Mesodermal cell (in vitro differentiated cells): ENCODE data around the gene NPAS3.

Experiments used
- H3K27ac ChIP-seq: 2 replicates; pipeline ENCODE4 v1.7.0; 2013; ENCODE audit warnings: mild to moderate bottlenecking, low read depth, low read length, moderate library complexity; ENCODE audit not compliant: severe bottlenecking
- H3K36me3 ChIP-seq: 2 replicates; pipeline ENCODE4 v1.7.1; 2013; ENCODE audit warnings: mild to moderate bottlenecking, low read length, moderate library complexity; ENCODE audit not compliant: control insufficient read depth, insufficient read depth
- H3K4me1 ChIP-seq: one replicate; pipeline ENCODE4 v1.7.1; 2013; ENCODE audit warnings: mild to moderate bottlenecking, low read length; ENCODE audit not compliant: insufficient read depth, control insufficient read depth, poor library complexity, severe bottlenecking
- H3K4me3 ChIP-seq: 2 replicates; pipeline ENCODE4 v1.7.0; 2013; ENCODE audit warnings: low read length, control low read depth, mild to moderate bottlenecking; ENCODE audit not compliant: insufficient read depth, poor library complexity, severe bottlenecking; ENCODE audit errors: extremely low read depth
- H3K9me3 ChIP-seq: 2 replicates; pipeline ENCODE4 v1.7.1; 2013; ENCODE audit warnings: mild to moderate bottlenecking, low read length, moderate library complexity; ENCODE audit not compliant: control insufficient read depth
- WGBS, 2 experiments: methylation state at CpG; one replicate each; pipeline ENCODE4 v1.1.5; 2013; ENCODE audit warnings: missing lambda C conversion rate in 2 of 2; ENCODE audit not compliant: insufficient coverage in 2 of 2; 5-methylcytosine and 5-hydroxymethylcytosine counted together

The NPAS3 gene

DNA sequence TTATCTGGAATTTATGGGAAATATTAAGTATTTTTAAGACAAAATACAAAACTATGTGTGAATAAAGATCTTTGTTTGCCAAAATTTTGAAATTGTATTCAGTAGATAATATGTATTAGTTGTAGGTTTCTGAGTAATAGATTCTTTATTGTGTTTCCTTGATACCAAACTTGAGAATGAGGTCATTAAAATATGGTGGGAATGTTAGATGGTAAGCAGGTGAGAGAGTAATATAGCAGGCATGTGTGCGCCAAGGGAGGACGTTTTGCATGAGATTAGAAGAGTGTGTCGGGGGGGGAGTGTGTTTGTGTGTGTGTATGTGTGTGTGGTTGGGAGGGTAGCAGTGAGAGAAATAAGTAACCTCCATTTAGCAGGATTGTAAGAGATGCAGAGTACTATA lies 376.5 kb downstream of the NPAS3 start:
- Histone ChIP-seq H3K4me3 (no peak overlapping the region), H3K36me3 (no peaks in the 10 kb centered on the region), H3K4me1 (no peaks in the 10 kb centered on the region), H3K27ac (no peak overlapping the region), H3K9me3 (no peaks in the 10 kb centered on the region)
- WGBS, 2 experiments: 76 to 84% methylated on average over 3 of the region's 3 CpGs

DNA sequence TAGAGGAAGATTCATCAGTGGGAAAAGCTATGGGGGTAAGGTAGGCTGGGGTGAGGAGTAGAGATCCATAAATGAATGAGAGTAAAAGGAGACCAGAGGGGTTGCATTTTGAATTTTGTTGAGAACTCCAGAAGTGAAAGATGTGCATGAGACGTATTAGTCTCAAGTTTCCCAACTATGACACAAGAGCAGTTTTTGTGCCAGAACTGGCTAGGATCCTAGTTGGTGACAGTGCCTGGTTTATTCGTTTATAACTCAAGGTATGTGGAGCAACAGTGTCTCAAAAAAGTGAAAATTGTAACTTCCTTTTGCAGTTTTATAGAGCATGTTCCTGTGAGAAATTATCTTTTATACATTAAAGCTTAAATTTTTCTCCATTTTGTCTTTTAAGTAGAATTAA lies 377.0 kb downstream of the NPAS3 start:
- H3K4me1 ChIP-seq: no peaks in the 10 kb centered on the region
- no peak overlapping the region for H3K4me3 ChIP-seq
- WGBS, 2 experiments: 93 to 100% methylated on average over 1 to 2 of the region's 2 CpGs
- no peaks in the 10 kb centered on the region for H3K9me3 ChIP-seq
- no peak overlapping the region for H3K27ac ChIP-seq
- no peaks in the 10 kb centered on the region for H3K36me3 ChIP-seq

DNA sequence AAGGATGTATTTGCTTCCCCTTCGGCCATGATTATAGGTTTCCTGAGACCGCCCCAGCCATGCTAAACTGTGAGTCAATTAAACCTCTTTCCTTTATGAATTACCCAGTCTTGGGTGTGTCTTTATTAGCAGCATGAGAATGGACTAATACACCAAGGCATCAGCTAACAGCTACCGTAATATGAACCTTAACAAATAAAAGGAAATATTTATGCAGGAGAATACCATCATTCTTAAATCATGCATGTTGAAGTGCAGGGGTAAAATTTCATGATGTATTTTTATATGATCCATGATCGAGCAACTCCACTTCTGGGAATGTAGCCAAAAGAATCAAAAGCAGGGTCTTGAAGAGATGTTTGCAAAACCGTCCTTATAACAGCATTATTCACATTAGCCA lies 379.0 kb downstream of the NPAS3 start:
- H3K27ac ChIP-seq: no peak overlapping the region
- no CpG with 5 or more reads among the region's 5 CpGs for WGBS, 2 experiments
- H3K36me3 ChIP-seq: no peaks in the 10 kb centered on the region
- no peaks in the 10 kb centered on the region for H3K9me3 ChIP-seq
- H3K4me3 ChIP-seq: no peak overlapping the region
- H3K4me1 ChIP-seq: peaks cover 3% of the 10 kb centered on the region

- WGBS, 2 experiments: 90 to 94% methylated on average over 6 of the region's 7 CpGs
- Histone ChIP-seq H3K27ac (no peak overlapping the region), H3K4me1 (peaks cover 3% of the 10 kb centered on the region), H3K36me3 (no peaks in the 10 kb centered on the region), H3K9me3 (no peaks in the 10 kb centered on the region), H3K4me3 (no peak overlapping the region)
Observed at GRCh38 chr14:33323979-33324378, 385.3 kb downstream of the NPAS3 start.

GRCh38 chr14:33331176-33331949 lies 392.7 kb downstream of the NPAS3 start:
- peaks cover 4% of the 10 kb centered on the region for H3K9me3 ChIP-seq
- no peak overlapping the region for H3K27ac ChIP-seq
- WGBS, 2 experiments: 92 to 98% methylated on average over 4 to 6 of the region's 11 CpGs
- no peak overlapping the region for H3K4me3 ChIP-seq
- H3K4me1 ChIP-seq: no peaks in the 10 kb centered on the region
- no peaks in the 10 kb centered on the region for H3K36me3 ChIP-seq

GRCh38 chr14:33332497-33332896 lies 393.8 kb downstream of the NPAS3 start:
- Histone ChIP-seq H3K4me3 (no peak overlapping the region), H3K27ac (no peak overlapping the region), H3K4me1 (no peaks in the 10 kb centered on the region), H3K9me3 (peaks cover 12% of the 10 kb centered on the region), H3K36me3 (no peaks in the 10 kb centered on the region)
- WGBS, 2 experiments: 94 to 95% methylated on average over 6 of the region's 6 CpGs

GRCh38 chr14:33335366-33335765 lies 396.7 kb downstream of the NPAS3 start:
- Histone ChIP-seq H3K4me1 (no peaks in the 10 kb centered on the region), H3K27ac (peak overlapping the region; percentile 89), H3K36me3 (no peaks in the 10 kb centered on the region), H3K9me3 (peaks cover 12% of the 10 kb centered on the region), H3K4me3 (no peak overlapping the region)
- WGBS, 2 experiments: 43 to 56% methylated on average over 1 of the region's 4 CpGs

DNA sequence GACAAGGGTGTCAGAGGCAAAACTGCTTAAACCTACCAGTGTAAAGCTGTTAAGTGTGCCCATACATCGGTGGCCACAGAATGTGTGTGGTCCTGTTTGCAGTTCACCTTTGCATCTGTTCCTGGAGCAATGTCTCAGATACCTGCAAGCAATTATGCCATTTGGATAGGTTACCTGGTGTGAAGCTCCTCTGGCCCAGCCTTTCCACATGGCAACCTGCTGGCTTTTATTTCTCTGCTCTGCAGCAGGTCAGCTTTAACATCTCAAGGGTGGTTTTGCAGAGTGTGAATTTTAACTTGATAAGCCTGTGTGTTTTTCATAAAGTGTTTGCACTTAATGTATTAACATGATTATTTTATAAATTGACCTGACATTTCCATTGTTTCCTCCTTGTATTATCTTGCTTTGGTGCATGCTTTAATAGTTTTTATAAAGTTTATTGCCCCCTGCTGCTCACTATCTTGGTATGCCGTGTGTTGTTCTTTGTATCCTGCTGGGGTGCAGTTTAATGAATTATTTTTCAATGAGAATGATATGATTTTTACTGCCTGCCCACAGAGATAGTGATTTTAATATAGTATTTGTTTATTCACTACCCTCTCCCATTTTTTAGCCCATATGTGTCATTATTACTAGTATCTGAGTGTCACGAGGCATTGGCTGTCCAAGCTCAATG lies 403.8 kb downstream of the NPAS3 start:
- no peak overlapping the region for H3K4me3 ChIP-seq
- 44 to 92% methylated on average over 1 to 2 of the region's 3 CpGs for WGBS, 2 experiments
- no peaks in the 10 kb centered on the region for H3K9me3 ChIP-seq
- no peaks in the 10 kb centered on the region for H3K36me3 ChIP-seq
- H3K4me1 ChIP-seq: peaks cover 4% of the 10 kb centered on the region
- no peak overlapping the region for H3K27ac ChIP-seq

- no peak overlapping the region for H3K27ac ChIP-seq
- H3K9me3 ChIP-seq: no peaks in the 10 kb centered on the region
- H3K4me1 ChIP-seq: peaks cover 4% of the 10 kb centered on the region
- H3K36me3 ChIP-seq: no peaks in the 10 kb centered on the region
- no peak overlapping the region for H3K4me3 ChIP-seq
- no CpG with 5 or more reads among the region's 3 CpGs for WGBS, 2 experiments
Observed at GRCh38 chr14:33343016-33343415, 404.3 kb downstream of the NPAS3 start.

GRCh38 chr14:33347796-33348195 lies 409.1 kb downstream of the NPAS3 start:
- Histone ChIP-seq H3K4me1 (peaks cover 4% of the 10 kb centered on the region), H3K27ac (no peak overlapping the region), H3K4me3 (no peak overlapping the region), H3K9me3 (no peaks in the 10 kb centered on the region), H3K36me3 (no peaks in the 10 kb centered on the region)
- no CpG with 5 or more reads among the region's 1 CpG for WGBS, 2 experiments

DNA sequence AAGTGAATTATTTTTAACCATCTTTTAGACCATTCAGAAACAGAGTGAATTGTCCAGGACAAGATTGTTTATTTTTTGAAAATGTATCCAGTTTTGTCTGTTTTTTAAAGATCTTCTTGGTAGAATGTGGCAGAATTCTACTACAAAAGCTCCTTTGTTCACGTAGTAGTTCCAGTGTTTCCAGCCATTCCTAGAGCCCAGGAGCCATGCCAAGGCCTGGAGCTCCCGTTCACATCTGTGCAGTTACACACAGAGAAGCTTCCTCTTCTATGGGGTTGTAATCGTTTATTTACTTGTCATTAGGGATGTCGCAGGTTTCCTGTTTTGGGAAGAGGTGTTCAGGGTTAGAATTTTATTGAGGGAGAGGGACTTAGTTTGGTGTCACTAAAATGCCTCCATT lies 409.8 kb downstream of the NPAS3 start:
- Histone ChIP-seq H3K4me3 (no peak overlapping the region), H3K27ac (no peak overlapping the region), H3K9me3 (no peaks in the 10 kb centered on the region), H3K36me3 (no peaks in the 10 kb centered on the region), H3K4me1 (no peaks in the 10 kb centered on the region)
- 92 to 100% methylated on average over 1 to 4 of the region's 4 CpGs for WGBS, 2 experiments
